HG03039 (cell line): ENCODE results near the gene IL15RA.
"Not testable (repeated sequence)": the region's sequence is repeated elsewhere in the genome, so short reads cannot be mapped to it uniquely, and the experiment has no call there.

ENCODE experiments used
- ATAC-seq: cut with Tn5 transposase; IDR thresholded peaks from one replicate; pipeline ENCODE4 v1.9.1; 2021; ENCODE audit warnings: mild to moderate bottlenecking, moderate library complexity; ENCODE audit not compliant: unreplicated experiment

Gene IL15RA

DNA sequence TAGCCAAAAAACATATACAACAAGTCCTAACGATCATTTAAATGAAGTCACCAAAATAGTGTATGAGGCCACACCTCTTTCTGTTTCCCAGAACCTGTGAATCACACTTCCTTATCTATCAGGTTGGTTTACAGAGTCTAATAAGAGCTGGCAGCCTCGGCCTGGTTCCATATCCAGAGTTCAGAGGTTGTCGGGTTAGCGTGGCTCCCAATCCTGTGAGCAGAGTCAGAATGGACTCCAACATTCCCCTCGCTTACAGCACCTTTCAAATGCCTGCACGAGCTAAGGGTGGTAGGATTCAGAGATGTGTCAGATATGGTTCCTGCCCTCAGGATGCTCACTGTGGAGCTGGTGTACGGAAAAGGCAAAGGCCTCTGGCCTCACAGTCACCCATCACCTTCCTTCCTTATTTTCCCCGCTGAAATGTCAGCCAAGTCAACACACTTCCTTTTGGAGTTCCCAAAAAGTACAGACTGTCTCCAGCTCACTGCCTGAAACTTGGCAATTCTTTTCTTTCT is 6.0 kb downstream of the IL15RA start:
- ATAC-seq, result no peak

- no peak for ATAC-seq
These were observed 6.8 kb downstream of the IL15RA start for GRCh38 chr10:5970527-5970926.

DNA sequence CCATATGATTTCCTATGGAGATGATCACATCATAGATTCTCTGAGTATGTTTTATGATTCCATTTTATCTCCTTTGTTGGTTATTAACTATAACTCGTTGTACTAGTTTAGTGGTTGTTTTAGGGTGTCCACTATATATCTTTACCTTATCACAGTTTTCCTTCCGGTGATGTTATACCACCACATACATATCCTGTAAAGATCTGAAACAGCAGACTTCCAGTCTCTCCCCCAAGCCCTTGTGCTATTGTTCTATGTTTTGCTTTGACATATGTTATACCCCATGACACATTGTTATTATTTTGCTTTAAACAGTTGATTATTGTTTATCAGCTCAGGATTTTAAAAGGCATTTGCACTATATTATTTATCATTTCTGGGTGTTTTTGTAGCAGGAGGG is 7.3 kb downstream of the IL15RA start:
- no peak for ATAC-seq

DNA sequence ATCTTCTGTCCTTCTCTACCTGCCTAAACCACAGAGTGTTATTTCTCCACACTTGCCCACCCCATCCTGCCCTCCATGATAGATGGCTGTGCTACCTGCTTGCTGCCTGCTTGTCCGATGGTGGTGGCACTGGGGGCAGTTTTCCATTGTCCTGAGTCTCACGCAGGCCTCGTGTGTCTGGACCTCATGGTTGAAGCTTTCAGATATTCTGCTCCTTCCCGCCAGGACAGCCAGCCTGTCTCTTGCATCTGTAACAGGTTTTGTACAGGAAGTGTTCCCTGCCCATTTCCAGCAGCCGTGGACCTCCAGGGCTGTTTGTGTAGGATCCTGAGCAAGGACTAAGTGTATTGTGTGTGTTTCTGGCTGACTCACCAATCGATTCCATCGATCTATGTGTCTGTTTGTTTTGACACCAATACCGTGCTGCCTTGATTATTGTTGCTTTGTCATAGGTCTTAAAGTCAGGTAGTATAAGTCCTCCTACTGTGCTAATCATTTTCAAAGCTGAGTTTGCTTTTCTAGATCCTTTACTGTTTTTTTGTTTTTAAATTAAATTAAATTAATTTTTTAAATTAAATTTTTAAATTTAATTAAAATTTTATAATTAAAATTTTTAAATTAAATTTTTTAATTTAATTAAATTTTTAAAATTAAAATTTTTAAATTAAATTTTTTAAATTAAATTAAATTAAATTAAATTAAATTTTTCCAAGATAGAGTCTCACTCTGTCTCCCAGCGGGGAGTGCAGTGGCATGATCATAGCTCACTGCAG is 8.5 kb downstream of the IL15RA start:
- ATAC-seq, result no peak

DNA sequence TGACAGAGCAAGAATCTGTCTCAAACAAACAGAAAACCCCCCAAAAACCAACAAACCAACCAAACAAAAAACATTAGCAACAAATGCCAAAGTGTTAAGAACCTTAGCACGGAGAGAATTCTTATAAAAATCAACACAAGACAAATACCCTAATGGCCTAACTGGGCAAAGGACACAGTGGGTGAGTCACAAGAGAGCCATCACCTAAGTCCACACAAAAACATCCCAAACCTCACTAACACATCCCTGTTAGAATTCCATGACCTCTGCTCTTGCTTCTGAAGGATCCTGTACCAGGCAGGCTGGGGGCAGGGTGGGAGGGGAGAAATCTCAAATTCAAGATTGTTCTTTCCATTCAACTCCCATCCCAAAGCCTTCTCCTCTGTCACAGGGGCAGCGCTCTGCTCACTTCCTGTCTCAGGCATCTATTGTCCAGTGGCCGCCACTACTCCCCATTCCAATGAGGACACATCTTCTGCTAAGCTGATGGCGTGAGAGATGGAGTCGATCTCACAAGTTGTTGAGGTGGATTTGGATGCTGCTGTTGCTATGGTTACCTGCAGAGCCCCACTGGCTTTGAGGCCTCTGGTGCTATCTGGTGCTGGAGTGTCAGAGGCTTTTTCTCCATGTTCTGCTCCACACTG is 9.2 kb downstream of the IL15RA start:
- ATAC-seq, result no peak

GRCh38 chr10:5965266-5965665 is 12.1 kb downstream of the IL15RA start:
- no peak for ATAC-seq

- ATAC-seq, result no peak
These were observed 12.6 kb downstream of the IL15RA start for GRCh38 chr10:5964736-5965135.

DNA sequence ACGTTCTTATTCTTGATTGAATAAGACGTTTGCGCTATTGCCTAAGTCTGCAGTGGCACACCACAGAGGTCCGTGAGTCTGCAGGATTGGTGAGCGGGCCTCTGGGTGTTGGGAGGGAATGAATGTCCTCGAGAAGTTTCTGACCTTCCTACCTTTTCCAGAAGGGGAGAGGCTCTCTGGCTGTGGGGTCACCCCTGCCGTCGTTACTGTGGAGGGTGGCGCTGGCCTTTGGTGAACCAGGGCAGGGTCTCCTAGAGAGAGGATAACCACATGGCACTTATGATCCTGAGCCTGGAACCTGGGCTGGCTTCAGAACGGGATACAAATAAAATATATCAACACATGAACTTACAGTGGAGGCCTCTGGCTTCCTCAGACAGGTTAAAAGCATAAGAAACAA is 13.8 kb downstream of the IL15RA start:
- ATAC-seq, result no peak

GRCh38 chr10:5963071-5963470 is 14.3 kb downstream of the IL15RA start:
- ATAC-seq, result no peak

- ATAC-seq, result not testable (repeated sequence)
These were observed 14.9 kb downstream of the IL15RA start for GRCh38 chr10:5962358-5962940.

- no peak for ATAC-seq
These were observed 15.8 kb downstream of the IL15RA start for GRCh38 chr10:5961405-5962100.

DNA sequence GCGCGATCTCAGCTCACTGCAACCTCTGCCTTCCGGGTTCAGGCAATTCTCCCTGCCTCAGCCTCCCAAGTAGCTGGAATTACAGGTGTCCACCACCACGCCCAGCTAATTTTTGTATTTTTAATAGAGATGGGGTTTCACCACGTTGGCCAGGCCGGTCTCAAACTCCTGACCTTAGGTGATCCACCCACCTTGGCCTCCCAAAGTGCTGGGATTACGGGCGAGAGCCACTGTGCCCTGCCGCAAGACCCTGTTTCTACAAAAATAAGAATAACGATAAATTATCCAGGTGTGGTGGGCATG is 16.4 kb downstream of the IL15RA start:
- not testable (repeated sequence) for ATAC-seq

- no peak for ATAC-seq
These were observed 17.0 kb downstream of the IL15RA start for GRCh38 chr10:5960070-5960972.

DNA sequence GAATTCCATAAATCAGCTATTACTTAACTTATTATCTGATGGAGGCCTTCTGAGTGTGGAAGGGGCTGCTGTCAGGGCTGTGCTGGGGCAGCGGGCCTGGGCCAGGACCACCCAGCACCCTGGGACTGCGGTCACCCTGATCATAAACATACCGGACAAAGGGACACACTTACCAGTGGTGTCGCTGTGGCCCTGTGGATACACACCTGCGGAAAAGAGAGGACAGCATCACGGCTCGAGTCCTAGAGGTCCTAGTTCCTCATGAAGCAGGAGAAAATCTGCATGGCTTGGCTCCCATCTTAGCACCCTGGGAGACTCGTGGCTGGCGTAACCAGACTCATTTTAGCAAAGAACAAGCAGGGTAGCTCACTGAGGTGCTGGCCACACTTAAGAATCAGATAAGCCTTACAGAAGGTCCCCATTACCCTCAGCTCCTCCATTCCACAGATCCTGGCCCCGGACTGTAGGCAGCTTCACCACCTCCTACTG is 17.7 kb downstream of the IL15RA start:
- ATAC-seq, result no peak

DNA sequence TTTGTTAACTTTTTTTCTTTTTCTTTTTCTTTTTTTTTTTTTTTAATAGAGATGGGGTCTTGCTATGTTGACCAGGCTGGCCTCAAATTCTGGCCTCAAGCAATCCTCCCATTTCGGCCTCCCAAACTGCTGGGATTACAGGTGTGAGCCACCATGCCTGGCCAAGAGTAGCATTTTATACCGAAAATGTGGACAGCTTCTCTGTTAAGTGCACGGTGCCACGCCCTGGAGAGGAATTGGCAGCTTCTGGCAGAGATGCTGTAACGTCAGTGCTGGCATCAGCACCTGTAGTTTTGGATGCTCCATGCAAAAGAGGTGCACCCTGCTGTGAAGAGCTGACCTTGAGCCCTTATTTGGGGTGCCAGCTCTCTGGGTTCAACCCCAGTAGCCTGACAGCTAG is 18.2 kb downstream of the IL15RA start:
- ATAC-seq, result no peak

- no peak for ATAC-seq
These were observed 18.7 kb downstream of the IL15RA start for GRCh38 chr10:5958675-5959074.

DNA sequence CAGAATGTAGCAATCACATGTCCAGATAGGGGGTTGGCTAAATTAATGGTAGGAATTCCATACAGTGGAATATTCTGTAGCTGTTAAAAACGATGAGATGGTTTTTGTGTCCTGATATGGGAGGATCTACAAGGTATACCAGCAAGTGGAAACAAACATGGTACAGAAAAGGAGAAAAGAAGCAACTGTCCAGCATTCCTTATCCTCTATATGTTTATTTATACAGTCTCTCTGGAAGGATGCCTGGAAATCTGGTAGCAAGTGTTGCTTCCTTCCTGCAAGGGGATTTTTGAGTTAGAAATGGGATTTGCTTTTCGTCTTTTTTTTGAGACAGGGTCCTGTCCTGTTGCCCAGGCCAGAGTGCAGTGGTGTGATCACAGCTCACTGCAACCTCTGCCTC is 19.3 kb downstream of the IL15RA start:
- ATAC-seq, result no peak

- no peak for ATAC-seq
These were observed 21.0 kb downstream of the IL15RA start for GRCh38 chr10:5956146-5956936.

- no peak for ATAC-seq
These were observed 23.7 kb downstream of the IL15RA start for GRCh38 chr10:5953676-5954075.
